Measurements from ENCODE around the gene MT1E. TPM values are rescaled to one million over a fixed set of nuclear protein-coding genes. Genes with fewer than 3 reads are reported as not detected.
A peak's percentile ranks its signal among the peaks of the same experiment; 100 is the strongest.

Gene MT1E
- total RNA-seq, 6 experiments from 2014 or later: 192 to 469 (median 458) TPM

DNA sequence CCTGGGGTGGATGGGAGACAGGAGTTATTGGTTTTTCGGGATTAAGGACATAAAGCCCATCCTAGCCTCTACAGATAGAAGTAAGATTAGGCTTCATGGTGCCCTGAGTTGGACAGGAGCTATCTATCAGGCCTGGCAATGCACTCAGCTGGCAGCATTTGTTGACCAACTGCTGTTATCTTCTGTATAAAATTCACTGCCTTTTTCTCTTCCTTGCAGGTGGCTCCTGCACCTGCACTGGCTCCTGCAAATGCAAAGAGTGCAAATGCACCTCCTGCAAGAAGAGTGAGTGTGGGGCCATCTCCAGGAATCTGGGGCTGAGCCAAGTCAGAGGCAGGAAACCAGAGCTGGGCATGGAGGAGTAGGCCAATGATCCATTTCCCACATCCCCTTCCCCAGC is 13.5 kb downstream of the MT1E start:
- Mint-ChIP-seq H3K4me3 (no peak overlapping the region), H3K4me1 (ENCODE audit: low read depth) (peaks cover 26% of the 10 kb centered on the region), H3K36me3 (ENCODE audit: low read depth) (no peaks in the 10 kb centered on the region; the same call in 1 of the 2 replicates), H3K27ac (no peak overlapping the region), H3K9me3 (no peaks in the 10 kb centered on the region), H3K27me3 (ENCODE audit: insufficient read depth) (peaks cover 77% of the 10 kb centered on the region)
- no peak for DNase-seq
- TF ChIP-seq, protein P1, sequence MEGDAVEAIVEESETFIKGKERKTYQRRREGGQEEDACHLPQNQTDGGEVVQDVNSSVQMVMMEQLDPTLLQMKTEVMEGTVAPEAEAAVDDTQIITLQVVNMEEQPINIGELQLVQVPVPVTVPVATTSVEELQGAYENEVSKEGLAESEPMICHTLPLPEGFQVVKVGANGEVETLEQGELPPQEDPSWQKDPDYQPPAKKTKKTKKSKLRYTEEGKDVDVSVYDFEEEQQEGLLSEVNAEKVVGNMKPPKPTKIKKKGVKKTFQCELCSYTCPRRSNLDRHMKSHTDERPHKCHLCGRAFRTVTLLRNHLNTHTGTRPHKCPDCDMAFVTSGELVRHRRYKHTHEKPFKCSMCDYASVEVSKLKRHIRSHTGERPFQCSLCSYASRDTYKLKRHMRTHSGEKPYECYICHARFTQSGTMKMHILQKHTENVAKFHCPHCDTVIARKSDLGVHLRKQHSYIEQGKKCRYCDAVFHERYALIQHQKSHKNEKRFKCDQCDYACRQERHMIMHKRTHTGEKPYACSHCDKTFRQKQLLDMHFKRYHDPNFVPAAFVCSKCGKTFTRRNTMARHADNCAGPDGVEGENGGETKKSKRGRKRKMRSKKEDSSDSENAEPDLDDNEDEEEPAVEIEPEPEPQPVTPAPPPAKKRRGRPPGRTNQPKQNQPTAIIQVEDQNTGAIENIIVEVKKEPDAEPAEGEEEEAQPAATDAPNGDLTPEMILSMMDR (IDR thresholded peaks at IDR 0.05): no peak

DNA sequence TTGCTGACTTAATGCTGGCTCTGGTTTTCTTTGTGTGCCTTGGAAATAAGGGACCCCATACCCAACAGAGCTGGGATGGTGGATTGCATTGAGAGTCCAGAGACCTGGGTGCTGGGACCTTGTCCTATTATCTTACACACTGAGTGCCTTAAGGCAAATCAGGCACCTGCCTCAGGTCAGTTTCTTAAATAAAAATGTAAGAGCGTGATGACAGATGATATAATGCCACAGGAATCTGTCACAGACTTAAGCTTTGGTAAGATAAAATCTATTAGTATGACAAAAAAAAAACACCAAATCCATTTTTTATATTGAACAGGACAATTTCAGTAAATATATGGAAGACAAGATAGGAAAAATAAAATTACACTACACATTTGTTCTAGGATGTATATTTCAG is 14.5 kb downstream of the MT1E start:
- no peak overlapping the region for H3K4me3 Mint-ChIP-seq
- DNase-seq: no peak
- H3K4me1 Mint-ChIP-seq (ENCODE audit: low read depth): peaks cover 21% of the 10 kb centered on the region
- peaks cover 77% of the 10 kb centered on the region for H3K27me3 Mint-ChIP-seq (ENCODE audit: insufficient read depth)
- H3K36me3 Mint-ChIP-seq (ENCODE audit: low read depth): no peaks in the 10 kb centered on the region; the same call in 1 of the 2 replicates
- H3K9me3 Mint-ChIP-seq: no peaks in the 10 kb centered on the region
- TF ChIP-seq, protein P1 (IDR thresholded peaks at IDR 0.05): no peak
- no peak overlapping the region for H3K27ac Mint-ChIP-seq

- TF ChIP-seq, protein P1 (IDR thresholded peaks at IDR 0.05): no peak
- Mint-ChIP-seq H3K27me3 (ENCODE audit: insufficient read depth) (peaks cover 81% of the 10 kb centered on the region), H3K4me1 (ENCODE audit: low read depth) (peaks cover 20% of the 10 kb centered on the region), H3K9me3 (no peaks in the 10 kb centered on the region), H3K4me3 (no peak overlapping the region), H3K27ac (no peak overlapping the region), H3K36me3 (ENCODE audit: low read depth) (no peaks in the 10 kb centered on the region)
- DNase-seq: no peak
Measured at GRCh38 chr16:56641166-56641565, 15.6 kb downstream of the MT1E start.

DNA sequence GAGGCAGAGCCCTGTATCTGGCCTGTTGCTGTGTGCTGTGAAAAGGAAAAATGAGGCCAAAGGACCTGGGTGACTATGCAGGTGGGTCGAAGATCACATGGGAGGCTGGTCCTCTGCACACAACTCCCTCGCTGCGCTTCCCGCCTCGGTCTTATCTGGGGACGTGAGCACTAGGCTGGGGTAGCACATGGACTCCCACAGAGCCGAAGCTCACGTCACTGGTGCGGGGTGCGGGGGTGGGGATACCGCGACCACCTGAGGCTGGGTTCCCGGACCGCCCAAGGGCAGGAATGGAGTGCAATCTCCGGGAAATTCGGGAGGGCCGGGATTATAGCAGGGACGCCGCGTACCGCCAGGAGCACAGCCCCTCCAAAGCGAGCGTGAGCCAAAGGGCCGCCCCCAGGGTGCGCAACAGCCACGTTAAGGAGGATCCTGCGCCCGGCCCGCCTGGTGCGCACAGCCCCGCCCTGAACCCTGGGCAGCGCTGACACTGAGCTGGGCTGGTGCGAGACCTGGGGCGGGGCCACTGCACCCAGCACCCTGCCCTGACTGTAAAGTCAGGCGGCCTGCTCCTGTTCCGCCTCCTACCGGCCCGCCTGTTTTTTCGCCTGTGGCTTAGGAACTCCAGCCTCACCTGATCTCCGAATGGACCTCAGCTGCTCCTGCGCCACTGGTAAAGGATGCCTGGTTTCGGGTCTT is 17.6 kb downstream of the MT1E start:
- peaks cover 13% of the 10 kb centered on the region for H3K4me1 Mint-ChIP-seq (ENCODE audit: low read depth)
- H3K36me3 Mint-ChIP-seq (ENCODE audit: low read depth): no peaks in the 10 kb centered on the region
- H3K27me3 Mint-ChIP-seq (ENCODE audit: insufficient read depth): peaks cover 76% of the 10 kb centered on the region
- H3K9me3 Mint-ChIP-seq: no peaks in the 10 kb centered on the region
- no peak overlapping the region for H3K27ac Mint-ChIP-seq
- TF ChIP-seq, protein P1 (IDR thresholded peaks at IDR 0.05): peak; percentile 52
- H3K4me3 Mint-ChIP-seq: peak overlapping the region; percentile 66
- DNase-seq: peak; percentile 17

- TF ChIP-seq, protein P1 (IDR thresholded peaks at IDR 0.05): no peak
- H3K4me1 Mint-ChIP-seq (ENCODE audit: low read depth): peaks cover 13% of the 10 kb centered on the region
- no peaks in the 10 kb centered on the region for H3K9me3 Mint-ChIP-seq
- no peak overlapping the region for H3K27ac Mint-ChIP-seq
- no peak for DNase-seq
- H3K36me3 Mint-ChIP-seq (ENCODE audit: low read depth): no peaks in the 10 kb centered on the region
- peaks cover 77% of the 10 kb centered on the region for H3K27me3 Mint-ChIP-seq (ENCODE audit: insufficient read depth)
- H3K4me3 Mint-ChIP-seq: peak overlapping the region; percentile 66
Measured at GRCh38 chr16:56643833-56644232, 18.3 kb downstream of the MT1E start.
